B cell (primary cell): ENCODE measurements around the gene MEAK7.

ENCODE experiments used
- EZH2 ChIP-seq: IDR thresholded peaks from 2 replicates; pipeline ENCODE4 v1.6.1; 2012; ENCODE audit warnings: borderline replicate concordance, low read depth, mild to moderate bottlenecking, moderate library complexity, low read length; ENCODE audit not compliant: insufficient read depth, poor library complexity, severe bottlenecking
- TF ChIP-seq, protein P1 (sequence below): fragments of 200-600 bp; IDR thresholded peaks from one replicate; pipeline ENCODE4 v1.8.0; 2022; ENCODE audit warnings: antibody characterized with exemption, mild to moderate bottlenecking

- TF ChIP-seq, protein P1, sequence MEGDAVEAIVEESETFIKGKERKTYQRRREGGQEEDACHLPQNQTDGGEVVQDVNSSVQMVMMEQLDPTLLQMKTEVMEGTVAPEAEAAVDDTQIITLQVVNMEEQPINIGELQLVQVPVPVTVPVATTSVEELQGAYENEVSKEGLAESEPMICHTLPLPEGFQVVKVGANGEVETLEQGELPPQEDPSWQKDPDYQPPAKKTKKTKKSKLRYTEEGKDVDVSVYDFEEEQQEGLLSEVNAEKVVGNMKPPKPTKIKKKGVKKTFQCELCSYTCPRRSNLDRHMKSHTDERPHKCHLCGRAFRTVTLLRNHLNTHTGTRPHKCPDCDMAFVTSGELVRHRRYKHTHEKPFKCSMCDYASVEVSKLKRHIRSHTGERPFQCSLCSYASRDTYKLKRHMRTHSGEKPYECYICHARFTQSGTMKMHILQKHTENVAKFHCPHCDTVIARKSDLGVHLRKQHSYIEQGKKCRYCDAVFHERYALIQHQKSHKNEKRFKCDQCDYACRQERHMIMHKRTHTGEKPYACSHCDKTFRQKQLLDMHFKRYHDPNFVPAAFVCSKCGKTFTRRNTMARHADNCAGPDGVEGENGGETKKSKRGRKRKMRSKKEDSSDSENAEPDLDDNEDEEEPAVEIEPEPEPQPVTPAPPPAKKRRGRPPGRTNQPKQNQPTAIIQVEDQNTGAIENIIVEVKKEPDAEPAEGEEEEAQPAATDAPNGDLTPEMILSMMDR: no peak
- TF ChIP-seq EZH2: no peak
Observed at GRCh38 chr16:84514874-84515835, 10.7 kb upstream of the MEAK7 start.
